Endothelial cell (in vitro differentiated cells): ENCODE measurements around the gene ACSS1. TPM values are rescaled to one million over a fixed set of nuclear protein-coding genes. Genes with fewer than 3 reads are reported as not detected.

Experiments
- DNase-seq: peaks from one replicate; pipeline ENCODE4 v3.0.0; 2021; ENCODE audit warnings: low spot score
- H3K27ac Mint-ChIP-seq: one replicate; pipeline ENCODE4 v1.8.0; 2021; ENCODE audit warnings: mixed read lengths, inconsistent platforms; ENCODE audit not compliant: unreplicated experiment
- H3K27me3 Mint-ChIP-seq: one replicate; pipeline ENCODE4 v1.8.0; 2021; ENCODE audit warnings: mild to moderate bottlenecking, moderate library complexity, mixed read lengths, inconsistent platforms; ENCODE audit not compliant: unreplicated experiment
- H3K36me3 Mint-ChIP-seq: one replicate; pipeline ENCODE4 v1.8.0; 2021; ENCODE audit warnings: mild to moderate bottlenecking, low read depth, mixed read lengths, inconsistent platforms; ENCODE audit not compliant: unreplicated experiment
- H3K4me1 Mint-ChIP-seq: one replicate; pipeline ENCODE4 v1.8.0; 2021; ENCODE audit warnings: mild to moderate bottlenecking, mixed read lengths, inconsistent platforms; ENCODE audit not compliant: unreplicated experiment
- H3K4me3 Mint-ChIP-seq: one replicate; pipeline ENCODE4 v1.8.0; 2021; ENCODE audit warnings: mild to moderate bottlenecking, mixed read lengths, inconsistent platforms; ENCODE audit not compliant: unreplicated experiment
- H3K9me3 Mint-ChIP-seq: one replicate; pipeline ENCODE4 v1.8.0; 2021; ENCODE audit warnings: mixed read lengths, inconsistent platforms; ENCODE audit not compliant: unreplicated experiment
- total RNA-seq: library from RNA; stranded (reverse); fragmentation: NEBNext Ultra II Directional; extraction: Animal tissue kit (Norgen Biotek cat#: 25700); gene quantifications from one replicate; pipeline ENCODE4 v1.2.1, GENCODE V29; 2021; ENCODE audit not compliant: unreplicated experiment
- TF ChIP-seq, protein P1 (sequence below): fragments of 200-600 bp; sonication (generic); IDR thresholded peaks from one replicate; pipeline ENCODE4 v1.5.0; 2021; ENCODE audit warnings: antibody characterized with exemption; ENCODE audit not compliant: unreplicated experiment

ACSS1 gene
- total RNA-seq, 1 donor from 2014 or later = 15.5 TPM

DNA sequence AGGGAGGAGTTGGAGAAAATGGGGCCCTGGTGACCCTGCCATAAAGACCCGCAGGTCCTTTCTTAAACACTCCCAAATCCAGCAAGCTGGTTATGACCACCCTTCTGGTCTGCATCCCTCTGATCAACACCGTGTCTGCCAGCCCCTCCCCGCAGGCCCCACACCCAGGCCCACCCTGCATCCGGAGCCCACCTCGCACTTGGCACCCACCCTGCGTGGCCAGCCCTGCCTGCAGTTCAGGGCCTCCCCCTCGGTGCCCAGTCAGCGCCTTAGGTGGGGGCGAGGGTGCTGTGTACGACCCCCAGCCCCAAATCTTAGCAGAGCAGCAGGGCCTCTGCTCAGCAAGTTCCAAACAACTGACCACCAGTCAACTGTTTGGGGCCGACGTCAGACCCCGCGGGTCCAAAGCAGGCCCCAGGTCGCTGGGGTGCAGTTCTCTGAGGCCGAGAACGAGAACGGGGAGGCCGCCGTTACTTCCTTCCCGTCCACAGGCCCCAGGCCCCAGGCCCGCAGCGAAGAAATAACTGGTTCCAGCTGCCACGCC is 1.2 kb downstream of the ACSS1 start:
- H3K27me3 Mint-ChIP-seq = peaks cover 24% of the 10 kb centered on the region
- H3K27ac Mint-ChIP-seq = no peak overlapping the region
- H3K36me3 Mint-ChIP-seq = peaks cover 9% of the 10 kb centered on the region
- DNase-seq = no peak
- TF ChIP-seq, protein P1, sequence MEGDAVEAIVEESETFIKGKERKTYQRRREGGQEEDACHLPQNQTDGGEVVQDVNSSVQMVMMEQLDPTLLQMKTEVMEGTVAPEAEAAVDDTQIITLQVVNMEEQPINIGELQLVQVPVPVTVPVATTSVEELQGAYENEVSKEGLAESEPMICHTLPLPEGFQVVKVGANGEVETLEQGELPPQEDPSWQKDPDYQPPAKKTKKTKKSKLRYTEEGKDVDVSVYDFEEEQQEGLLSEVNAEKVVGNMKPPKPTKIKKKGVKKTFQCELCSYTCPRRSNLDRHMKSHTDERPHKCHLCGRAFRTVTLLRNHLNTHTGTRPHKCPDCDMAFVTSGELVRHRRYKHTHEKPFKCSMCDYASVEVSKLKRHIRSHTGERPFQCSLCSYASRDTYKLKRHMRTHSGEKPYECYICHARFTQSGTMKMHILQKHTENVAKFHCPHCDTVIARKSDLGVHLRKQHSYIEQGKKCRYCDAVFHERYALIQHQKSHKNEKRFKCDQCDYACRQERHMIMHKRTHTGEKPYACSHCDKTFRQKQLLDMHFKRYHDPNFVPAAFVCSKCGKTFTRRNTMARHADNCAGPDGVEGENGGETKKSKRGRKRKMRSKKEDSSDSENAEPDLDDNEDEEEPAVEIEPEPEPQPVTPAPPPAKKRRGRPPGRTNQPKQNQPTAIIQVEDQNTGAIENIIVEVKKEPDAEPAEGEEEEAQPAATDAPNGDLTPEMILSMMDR = no peak
- H3K4me1 Mint-ChIP-seq = peaks cover 37% of the 10 kb centered on the region
- no peaks in the 10 kb centered on the region for H3K9me3 Mint-ChIP-seq
- H3K4me3 Mint-ChIP-seq = peak overlapping the region; percentile 73

DNA sequence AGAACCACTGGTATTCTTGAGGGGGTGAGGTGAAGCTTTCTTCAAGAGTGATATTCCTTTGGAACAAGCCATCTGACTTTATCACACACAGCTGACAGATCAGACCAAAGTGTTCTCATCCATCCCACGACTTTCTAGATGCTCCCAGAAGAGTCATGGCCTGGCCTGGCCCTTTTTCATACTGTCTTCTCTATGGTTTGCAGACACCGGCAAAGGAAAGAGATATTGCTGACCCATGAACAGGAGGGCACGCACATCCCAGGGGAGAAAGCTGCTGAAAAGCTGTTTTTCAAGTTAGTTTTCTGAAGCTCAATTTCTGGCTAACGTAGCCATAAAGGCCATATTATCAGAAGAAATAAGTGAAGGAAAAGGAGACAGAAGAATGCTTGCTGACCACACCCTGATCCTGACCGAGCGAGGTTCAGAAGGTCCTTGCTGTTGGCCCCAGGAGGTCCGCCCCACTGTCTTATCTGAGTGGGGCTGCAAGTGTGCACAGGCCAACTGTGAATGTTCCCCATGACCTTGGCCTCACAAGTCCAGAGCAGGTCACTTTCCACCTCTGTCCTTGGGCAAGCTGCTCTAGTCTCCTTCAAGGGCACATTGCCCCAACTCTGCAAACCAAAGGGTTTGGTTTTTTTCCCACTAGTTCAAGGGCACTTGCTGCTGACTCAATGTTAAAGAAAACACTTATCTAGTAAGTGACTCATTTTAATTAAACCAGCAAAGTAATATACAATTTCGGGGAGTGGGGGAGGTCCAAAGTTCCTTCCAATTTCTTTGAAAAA is 2.0 kb downstream of the ACSS1 start:
- Mint-ChIP-seq H3K27me3 (peaks cover 17% of the 10 kb centered on the region), H3K27ac (no peak overlapping the region), H3K4me1 (peaks cover 44% of the 10 kb centered on the region), H3K36me3 (peaks cover 4% of the 10 kb centered on the region), H3K4me3 (peak overlapping the region; percentile 73), H3K9me3 (no peaks in the 10 kb centered on the region)
- no peak for DNase-seq
- TF ChIP-seq, protein P1 = no peak

DNA sequence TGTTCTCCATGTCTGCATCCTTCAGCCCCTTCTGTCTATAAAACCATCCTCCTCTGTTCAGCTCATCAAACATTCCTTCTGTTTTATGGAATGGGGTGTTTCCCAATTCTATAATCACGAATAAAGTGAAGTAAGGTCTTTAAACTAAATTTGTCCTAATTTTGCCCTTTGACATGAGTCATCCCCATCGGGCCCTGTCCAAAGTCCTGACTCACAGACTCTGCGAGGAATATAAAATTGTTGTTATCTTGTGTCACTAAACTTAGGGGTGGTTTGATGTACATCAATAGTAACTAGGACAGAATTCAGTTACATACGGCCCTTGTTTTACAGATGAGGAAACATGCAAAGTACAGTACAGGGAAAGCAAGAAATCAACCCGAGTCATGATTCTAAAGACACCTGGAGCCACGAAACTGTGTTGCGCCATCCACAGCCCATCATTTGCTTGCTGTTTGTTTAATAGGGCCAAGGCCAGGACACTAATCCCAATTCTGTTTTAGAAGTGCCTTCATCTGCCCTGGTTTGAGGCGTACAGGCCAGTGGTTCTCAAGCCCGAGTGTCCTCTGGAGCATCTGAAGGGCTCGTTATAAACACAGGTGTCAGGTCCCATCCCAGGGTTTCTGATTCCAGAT is 2.8 kb downstream of the ACSS1 start:
- Mint-ChIP-seq H3K27ac (no peak overlapping the region), H3K4me3 (no peak overlapping the region), H3K36me3 (peaks cover 4% of the 10 kb centered on the region), H3K4me1 (peaks cover 45% of the 10 kb centered on the region), H3K27me3 (peaks cover 11% of the 10 kb centered on the region), H3K9me3 (no peaks in the 10 kb centered on the region)
- TF ChIP-seq, protein P1 = no peak
- no peak for DNase-seq

DNA sequence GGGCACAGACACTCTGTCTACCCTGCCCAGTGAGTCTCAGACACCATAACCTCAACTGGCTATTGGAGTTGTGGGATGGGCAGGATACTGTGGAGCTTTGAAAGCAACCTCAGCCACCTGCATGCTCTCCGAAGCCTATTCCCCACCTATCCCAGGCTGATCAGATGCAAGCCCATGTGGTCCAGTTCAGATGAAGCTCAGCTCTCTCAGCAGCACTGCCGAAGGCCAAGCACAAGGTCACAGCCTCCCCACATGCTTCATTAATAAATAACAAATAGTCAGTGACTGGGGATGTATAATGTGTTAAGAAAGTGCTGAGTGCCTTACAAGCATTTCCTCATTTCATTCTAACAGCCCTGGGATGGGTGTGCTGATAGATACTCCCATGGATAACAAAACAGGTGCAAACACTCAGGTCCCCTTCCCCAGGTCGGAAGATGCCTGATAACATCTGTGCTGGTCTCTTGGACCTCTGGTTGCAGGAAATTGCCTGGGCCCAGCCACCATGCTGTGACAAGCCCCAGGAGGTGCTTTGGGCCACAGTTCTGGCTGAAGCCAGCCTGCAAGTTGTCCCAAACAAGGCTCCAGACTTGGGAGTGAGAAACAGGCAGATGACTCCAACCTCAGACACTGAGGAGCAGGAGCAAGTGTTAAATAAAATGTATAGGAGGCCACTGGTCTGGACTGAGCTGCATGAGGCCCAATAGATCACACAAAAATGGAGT is 3.7 kb downstream of the ACSS1 start:
- Mint-ChIP-seq H3K27me3 (peaks cover 16% of the 10 kb centered on the region), H3K9me3 (no peaks in the 10 kb centered on the region), H3K36me3 (peaks cover 4% of the 10 kb centered on the region), H3K4me3 (no peak overlapping the region), H3K4me1 (peaks cover 49% of the 10 kb centered on the region), H3K27ac (no peak overlapping the region)
- TF ChIP-seq, protein P1 = no peak
- DNase-seq = no peak
